Osteoblast (primary cell): ENCODE measurements around the gene NOP9. TPM values are rescaled to one million over a fixed set of nuclear protein-coding genes. Genes with fewer than 3 reads are reported as not detected.

Experiments used
- DNase-seq: peaks from one replicate; pipeline ENCODE4 v3.0.0; 2011; ENCODE audit warnings: low spot score, mixed read lengths; ENCODE audit not compliant: insufficient read length; ENCODE audit errors: missing footprints
- H2AFZ ChIP-seq: 2 replicates; pipeline ENCODE4 v1.6.0; 2011; ENCODE audit warnings: mild to moderate bottlenecking, low read length
- H3K27ac ChIP-seq: 2 replicates; pipeline ENCODE4 v1.5.1; 2011; ENCODE audit warnings: mild to moderate bottlenecking, low read depth, low read length, moderate library complexity
- H3K27me3 ChIP-seq: 2 replicates; pipeline ENCODE4 v1.6.0; 2012; ENCODE audit warnings: mild to moderate bottlenecking, control low read depth, inconsistent platforms, low read length, moderate library complexity; ENCODE audit not compliant: insufficient read depth
- H3K36me3 ChIP-seq: 2 replicates; pipeline ENCODE4 v1.5.1; 2011; ENCODE audit warnings: mild to moderate bottlenecking, low read length, control low read depth, moderate library complexity; ENCODE audit not compliant: insufficient read depth
- H3K4me1 ChIP-seq: 2 replicates; pipeline ENCODE4 v1.5.1; 2011; ENCODE audit warnings: mild to moderate bottlenecking, low read length, control low read depth, moderate library complexity; ENCODE audit not compliant: insufficient read depth
- H3K4me2 ChIP-seq: 2 replicates; pipeline ENCODE4 v1.6.0; 2011; ENCODE audit warnings: mild to moderate bottlenecking, low read length; ENCODE audit not compliant: insufficient read depth
- H3K4me3 ChIP-seq: fragments of 200-600 bp; sonication (generic); 3 replicates; pipeline ENCODE4 v1.5.1; 2012; ENCODE audit warnings: mild to moderate bottlenecking, low read length, inconsistent platforms; ENCODE audit not compliant: insufficient read depth
- H3K79me2 ChIP-seq: 2 replicates; pipeline ENCODE4 v1.6.0; 2012; ENCODE audit warnings: mild to moderate bottlenecking, low read length, control low read depth, inconsistent platforms; ENCODE audit not compliant: insufficient read depth
- H3K9me3 ChIP-seq: 2 replicates; pipeline ENCODE4 v1.5.1; 2011; ENCODE audit warnings: low read depth, low read length, control low read depth
- H4K20me1 ChIP-seq: 2 replicates; pipeline ENCODE4 v1.6.0; 2012; ENCODE audit warnings: mild to moderate bottlenecking, low read length, control low read depth; ENCODE audit not compliant: insufficient read depth
- total RNA-seq: library from RNA; depleted of rRNA; stranded (reverse); fragments of >200 nt; gene quantifications from 2 replicates; pipeline ENCODE4 v1.2.3, GENCODE V29; 2012
- TF ChIP-seq, protein P1 (sequence below): IDR thresholded peaks from 2 replicates; pipeline ENCODE4 v1.5.1; 2011; ENCODE audit warnings: mild to moderate bottlenecking, low read depth, low read length, moderate library complexity; ENCODE audit errors: extremely low read depth

Gene NOP9
- total RNA-seq, 1 donor = 21.0 TPM

- H3K27ac ChIP-seq = no peak overlapping the region
- TF ChIP-seq, protein P1, sequence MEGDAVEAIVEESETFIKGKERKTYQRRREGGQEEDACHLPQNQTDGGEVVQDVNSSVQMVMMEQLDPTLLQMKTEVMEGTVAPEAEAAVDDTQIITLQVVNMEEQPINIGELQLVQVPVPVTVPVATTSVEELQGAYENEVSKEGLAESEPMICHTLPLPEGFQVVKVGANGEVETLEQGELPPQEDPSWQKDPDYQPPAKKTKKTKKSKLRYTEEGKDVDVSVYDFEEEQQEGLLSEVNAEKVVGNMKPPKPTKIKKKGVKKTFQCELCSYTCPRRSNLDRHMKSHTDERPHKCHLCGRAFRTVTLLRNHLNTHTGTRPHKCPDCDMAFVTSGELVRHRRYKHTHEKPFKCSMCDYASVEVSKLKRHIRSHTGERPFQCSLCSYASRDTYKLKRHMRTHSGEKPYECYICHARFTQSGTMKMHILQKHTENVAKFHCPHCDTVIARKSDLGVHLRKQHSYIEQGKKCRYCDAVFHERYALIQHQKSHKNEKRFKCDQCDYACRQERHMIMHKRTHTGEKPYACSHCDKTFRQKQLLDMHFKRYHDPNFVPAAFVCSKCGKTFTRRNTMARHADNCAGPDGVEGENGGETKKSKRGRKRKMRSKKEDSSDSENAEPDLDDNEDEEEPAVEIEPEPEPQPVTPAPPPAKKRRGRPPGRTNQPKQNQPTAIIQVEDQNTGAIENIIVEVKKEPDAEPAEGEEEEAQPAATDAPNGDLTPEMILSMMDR = no peak
- H3K4me2 ChIP-seq = no peak overlapping the region
- H3K79me2 ChIP-seq = no peaks in the 10 kb centered on the region
- no peak overlapping the region for H2AFZ ChIP-seq
- H3K9me3 ChIP-seq = no peaks in the 10 kb centered on the region
- H4K20me1 ChIP-seq = no peaks in the 10 kb centered on the region
- peaks cover 8% of the 10 kb centered on the region for H3K4me1 ChIP-seq
- no peaks in the 10 kb centered on the region for H3K36me3 ChIP-seq
- no peaks in the 10 kb centered on the region for H3K27me3 ChIP-seq
- no peak overlapping the region for H3K4me3 ChIP-seq
- DNase-seq = peak; percentile 57
Measured at GRCh38 chr14:24252289-24253124, 47.1 kb upstream of the NOP9 start.

DNA sequence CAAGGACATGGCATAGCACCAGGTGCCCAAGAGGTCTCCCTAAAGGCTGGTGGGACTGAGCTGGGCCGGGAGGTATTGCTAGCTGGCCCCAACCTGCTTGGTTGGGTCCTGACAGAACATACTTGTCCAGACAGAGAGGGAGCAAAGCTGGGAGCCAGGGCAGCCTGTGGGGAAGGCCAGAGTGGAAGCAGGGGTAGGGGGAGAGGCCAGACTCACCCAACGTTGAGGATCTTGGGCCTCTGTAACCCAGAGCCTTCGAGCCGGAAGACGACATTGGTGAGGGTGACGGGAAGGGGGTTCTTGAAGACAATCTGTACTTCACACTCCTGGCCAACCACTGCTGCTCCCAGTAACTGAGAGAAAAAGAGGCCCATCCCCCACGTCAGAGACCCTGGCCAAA, 45.7 kb upstream of the NOP9 start:
- TF ChIP-seq, protein P1 = no peak
- Histone ChIP-seq H3K4me2 (no peak overlapping the region), H3K27me3 (no peaks in the 10 kb centered on the region), H3K27ac (no peak overlapping the region), H3K79me2 (no peaks in the 10 kb centered on the region), H4K20me1 (no peaks in the 10 kb centered on the region), H3K4me3 (no peak overlapping the region), H2AFZ (no peak overlapping the region), H3K36me3 (no peaks in the 10 kb centered on the region), H3K9me3 (no peaks in the 10 kb centered on the region), H3K4me1 (peaks cover 8% of the 10 kb centered on the region)
- DNase-seq = no peak

- peak; percentile 75 for DNase-seq
- H3K36me3 ChIP-seq = no peaks in the 10 kb centered on the region
- no peak overlapping the region for H3K4me3 ChIP-seq
- H2AFZ ChIP-seq = no peak overlapping the region
- no peaks in the 10 kb centered on the region for H3K9me3 ChIP-seq
- no peaks in the 10 kb centered on the region for H3K27me3 ChIP-seq
- no peaks in the 10 kb centered on the region for H3K79me2 ChIP-seq
- H4K20me1 ChIP-seq = no peaks in the 10 kb centered on the region
- no peak overlapping the region for H3K4me2 ChIP-seq
- peaks cover 8% of the 10 kb centered on the region for H3K4me1 ChIP-seq
- TF ChIP-seq, protein P1 = no peak
- no peak overlapping the region for H3K27ac ChIP-seq
Measured at GRCh38 chr14:24254630-24255392, 44.8 kb upstream of the NOP9 start.

- H3K79me2 ChIP-seq = no peaks in the 10 kb centered on the region
- no peaks in the 10 kb centered on the region for H3K27me3 ChIP-seq
- H3K4me2 ChIP-seq = no peak overlapping the region
- H4K20me1 ChIP-seq = no peaks in the 10 kb centered on the region
- no peaks in the 10 kb centered on the region for H3K9me3 ChIP-seq
- H3K36me3 ChIP-seq = no peaks in the 10 kb centered on the region
- no peak overlapping the region for H2AFZ ChIP-seq
- DNase-seq = no peak
- H3K4me3 ChIP-seq = no peak overlapping the region
- H3K27ac ChIP-seq = no peak overlapping the region
- TF ChIP-seq, protein P1 = no peak
- H3K4me1 ChIP-seq = peaks cover 8% of the 10 kb centered on the region
Measured at GRCh38 chr14:24255438-24255837, 44.2 kb upstream of the NOP9 start.
